Panc1 (cell line): ENCODE measurements around the gene RAB22A. TPM values are rescaled to one million over a fixed set of nuclear protein-coding genes. Genes with fewer than 3 reads are reported as not detected.
"Not testable (repeated sequence)": the region's sequence is repeated elsewhere in the genome, so short reads cannot be mapped to it uniquely, and the experiment has no call there.

Experiments
- ATAC-seq: fragments of 200-7000 bp; cut with Tn5 transposase; 2 replicates; pipeline ENCODE4 v1.9.1; 2020; ENCODE audit warnings: mild to moderate bottlenecking, moderate library complexity
- BruUV-seq: library from RNA; stranded (reverse); fragments of 400-500 nt; replicated peaks from 2 replicates; lab custom pipeline; 2021; lab: Mats Ljungman, UMichigan
- CTCF ChIA-PET: fragments of 300-600 bp; sonication (Branson Sonifier 250); formaldehyde crosslinking; loops from one replicate; lab custom pipeline; 2022; ENCODE audit warnings: antibody characterized with exemption; lab: Charles Lee
- POLR2A ChIA-PET: fragments of 300-600 bp; sonication (Branson Sonifier 250); formaldehyde crosslinking; loops from one replicate; lab custom pipeline; 2022; ENCODE audit warnings: antibody characterized with exemption; lab: Charles Lee
- DNase-seq: peaks from one replicate; pipeline ENCODE4 v3.0.0-alpha.2; 2010; ENCODE audit warnings: low read depth, low spot score
- H3K27ac ChIP-seq: 2 replicates; pipeline ENCODE4 v1.5.1; 2011; ENCODE audit warnings: mild to moderate bottlenecking, low read length, inconsistent platforms
- H3K27me3 ChIP-seq: fragments of 200-500 bp; sonication (Bioruptor generic); 2 replicates; pipeline ENCODE4 v1.6.0; 2014; ENCODE audit warnings: low read length, inconsistent platforms; ENCODE audit not compliant: control insufficient read depth, insufficient read depth
- H3K36me3 ChIP-seq: fragments of 200-500 bp; sonication (Bioruptor generic); 2 replicates; pipeline ENCODE4 v1.5.1; 2014; ENCODE audit warnings: inconsistent platforms, mild to moderate bottlenecking, low read length, moderate library complexity; ENCODE audit not compliant: control insufficient read depth, insufficient read depth
- H3K4me1 ChIP-seq: 2 replicates; pipeline ENCODE4 v1.5.1; 2011; ENCODE audit warnings: inconsistent platforms, mild to moderate bottlenecking, low read length, moderate library complexity; ENCODE audit not compliant: control insufficient read depth, insufficient read depth
- H3K4me3 ChIP-seq, 2 experiments: 2 replicates each; pipeline ENCODE4 v1.5.1; 2011 to 2012; ENCODE audit warnings: low read depth in 2 of 2, low read length in 2 of 2, mild to moderate bottlenecking in 2 of 2, inconsistent platforms in 1 of 2, moderate library complexity in 1 of 2
- H3K9me3 ChIP-seq: fragments of 200-500 bp; sonication (Bioruptor generic); 2 replicates; pipeline ENCODE4 v1.5.1; 2014; ENCODE audit warnings: low read depth, mild to moderate bottlenecking, inconsistent platforms, low read length, moderate library complexity; ENCODE audit not compliant: control insufficient read depth, insufficient read depth
- CTCF ChIP-seq: fragments of 450-650 bp; IDR thresholded peaks from 2 replicates; pipeline ENCODE4 v1.5.1; 2017; ENCODE audit warnings: mild to moderate bottlenecking
- POLR2AphosphoS5 ChIP-seq: IDR thresholded peaks from 2 replicates; pipeline ENCODE4 v1.6.1; 2012; ENCODE audit warnings: mild to moderate bottlenecking, low read depth, low read length, moderate library complexity
- REST ChIP-seq, 2 experiments: IDR thresholded peaks; 2 replicates each; pipeline ENCODE4 v1.6.1; 2011 to 2012; ENCODE audit warnings: low read depth in 2 of 2, control low read depth in 1 of 2, low read length in 1 of 2, mild to moderate bottlenecking in 1 of 2, moderate library complexity in 1 of 2; ENCODE audit not compliant: insufficient read depth in 1 of 2
- SIN3A ChIP-seq: IDR thresholded peaks from 2 replicates; pipeline ENCODE4 v1.6.1; 2012; ENCODE audit warnings: low read depth, mild to moderate bottlenecking, low read length, moderate library complexity, borderline replicate concordance; ENCODE audit not compliant: insufficient read depth
- TCF7L2 ChIP-seq: IDR thresholded peaks from 2 replicates; pipeline ENCODE4 v1.6.1; 2011; ENCODE audit warnings: mild to moderate bottlenecking, low read depth, low read length, inconsistent platforms
- in situ Hi-C: cut with HindIII; loops from 2 replicates; pipeline ENCODE4 v1.10.0; 2016; ENCODE audit warnings: low sequenced_read_pairs, low pct_unique_long_range_greater_than_20kb
- intact Hi-C: fragments of 100-400 bp; cut with micrococcal nuclease; formaldehyde crosslinking; loops from one replicate; pipeline ENCODE4 v1.10.0; 2022; ENCODE audit not compliant: unreplicated experiment
- total RNA-seq: library from RNA; stranded (reverse); gene quantifications from one replicate; pipeline ENCODE4 v1.2.1, GENCODE V29; 2021; ENCODE audit not compliant: unreplicated experiment

RAB22A gene
- total RNA-seq, 1 experiment from 2014 or later = 21.1 TPM

GRCh38 chr20:58407966-58408557, 98.5 kb downstream of the RAB22A start:
- BruUV-seq = no TSS peak
- CTCF ChIA-PET = no interaction called here
- H3K27me3 ChIP-seq = no peaks in the 10 kb centered on the region
- no peak overlapping the region for H3K27ac ChIP-seq
- H3K9me3 ChIP-seq = no peaks in the 10 kb centered on the region
- no peak overlapping the region for H3K4me3 ChIP-seq
- intact Hi-C loops (no loop called here), in situ Hi-C loops (no loop called here)
- H3K4me1 ChIP-seq = peaks cover 4% of the 10 kb centered on the region; the same call in 1 of the 2 replicates
- ATAC-seq (no peak), DNase-seq (no peak)
- no peaks in the 10 kb centered on the region for H3K36me3 ChIP-seq
- no peak for TF ChIP-seq TCF7L2
- no peak for TF ChIP-seq SIN3A
- TF ChIP-seq REST (IDR thresholded peaks at IDR 0.05; ENCODE audit: insufficient read depth in 1 of 2, low read depth in 2 of 2, low read length in 1 of 2) = no peak
- no peak for TF ChIP-seq POLR2AphosphoS5
- TF ChIP-seq CTCF = no peak
- POLR2A ChIA-PET = no interaction called here

GRCh38 chr20:58408603-58409246, 99.2 kb downstream of the RAB22A start:
- H3K9me3 ChIP-seq = no peaks in the 10 kb centered on the region
- no peak overlapping the region for H3K27ac ChIP-seq
- POLR2A ChIA-PET = no interaction called here
- in situ Hi-C loops = no loop called here
- TF ChIP-seq REST (IDR thresholded peaks at IDR 0.05; ENCODE audit: insufficient read depth in 1 of 2, low read depth in 2 of 2, low read length in 1 of 2) (no peak), POLR2AphosphoS5 (no peak), CTCF (no peak), TCF7L2 (no peak), SIN3A (no peak)
- H3K4me3 ChIP-seq = no peak overlapping the region
- DNase-seq = no peak
- intact Hi-C loops = no loop called here
- no peaks in the 10 kb centered on the region for H3K36me3 ChIP-seq
- no peak for ATAC-seq
- H3K27me3 ChIP-seq = no peaks in the 10 kb centered on the region
- BruUV-seq = no TSS peak
- H3K4me1 ChIP-seq = peaks cover 4% of the 10 kb centered on the region; the same call in 1 of the 2 replicates
- CTCF ChIA-PET = no interaction called here

GRCh38 chr20:58414216-58414615, 104.7 kb downstream of the RAB22A start:
- H3K27me3 ChIP-seq, ATAC-seq, H3K4me3 ChIP-seq, H3K27ac ChIP-seq, in situ Hi-C loops, H3K36me3 ChIP-seq, CTCF ChIA-PET, BruUV-seq, DNase-seq, H3K9me3 ChIP-seq, intact Hi-C loops, POLR2A ChIA-PET, H3K4me1 ChIP-seq: not testable (repeated sequence)
